WI38 (cell line): Measurements from ENCODE around the gene HDAC8.
"Not testable (repeated sequence)": the region's sequence is repeated elsewhere in the genome, so short reads cannot be mapped to it uniquely, and the experiment has no call there.

Experiments
- H3K4me3 ChIP-seq: 2 replicates; pipeline ENCODE4 v1.5.1; 2011; ENCODE audit warnings: low read depth, mild to moderate bottlenecking, control low read depth, low read length
- CTCF ChIP-seq: IDR thresholded peaks from 2 replicates; pipeline ENCODE4 v1.5.1; 2012; ENCODE audit warnings: low read depth, mild to moderate bottlenecking, control low read depth, low read length

HDAC8 gene

GRCh38 chrX:72346302-72346949 is 226.2 kb downstream of the HDAC8 start:
- no peak for TF ChIP-seq CTCF
- H3K4me3 ChIP-seq = no peak overlapping the region

DNA sequence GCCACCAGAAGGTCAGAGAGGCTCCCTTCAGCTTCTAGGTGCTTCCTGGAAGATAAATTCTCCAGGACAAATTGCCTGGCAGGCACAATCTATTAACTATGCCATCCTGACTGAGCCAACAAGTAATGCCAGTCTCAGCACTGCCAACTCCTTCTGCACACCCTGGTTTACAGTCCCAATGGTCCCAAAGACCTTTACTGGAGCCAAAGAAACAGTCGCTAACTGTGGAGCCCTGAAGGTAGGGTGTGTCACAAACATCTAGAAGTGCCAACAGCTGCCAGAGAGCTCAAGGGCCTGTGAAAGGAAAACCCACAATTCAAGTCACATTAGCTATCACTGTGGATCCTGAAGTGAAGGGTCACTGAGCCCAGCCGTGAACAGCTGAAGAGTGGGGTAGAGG is 232.0 kb downstream of the HDAC8 start:
- no peak overlapping the region for H3K4me3 ChIP-seq

GRCh38 chrX:72340041-72340440 is 232.6 kb downstream of the HDAC8 start:
- TF ChIP-seq CTCF = no peak
- no peak overlapping the region for H3K4me3 ChIP-seq

More for the DNA sequence above, 232.0 kb downstream of the HDAC8 start:
- TF ChIP-seq CTCF = no peak

DNA sequence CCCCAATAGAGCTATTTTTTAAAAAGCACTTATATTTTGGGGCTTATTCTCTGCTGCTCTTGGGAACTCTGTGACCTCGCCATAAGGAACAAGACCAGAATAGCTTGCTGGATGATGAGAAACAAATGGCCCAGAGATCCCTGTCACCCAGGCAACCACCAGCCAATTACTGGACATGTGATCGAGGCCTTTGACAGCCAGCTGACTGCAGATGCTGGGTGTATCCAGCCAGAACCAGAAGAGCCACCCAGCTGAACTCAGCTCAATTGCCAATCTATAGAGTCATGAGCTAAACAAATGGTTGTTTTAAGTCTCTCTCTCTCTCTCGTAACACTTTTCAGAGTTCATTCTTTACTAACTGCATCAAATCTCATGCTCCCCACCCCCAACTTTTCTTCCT is 242.5 kb downstream of the HDAC8 start:
- no peak for TF ChIP-seq CTCF
- H3K4me3 ChIP-seq = no peak overlapping the region

GRCh38 chrX:72326605-72327300 is 245.9 kb downstream of the HDAC8 start:
- TF ChIP-seq CTCF = no peak
- no peak overlapping the region for H3K4me3 ChIP-seq

DNA sequence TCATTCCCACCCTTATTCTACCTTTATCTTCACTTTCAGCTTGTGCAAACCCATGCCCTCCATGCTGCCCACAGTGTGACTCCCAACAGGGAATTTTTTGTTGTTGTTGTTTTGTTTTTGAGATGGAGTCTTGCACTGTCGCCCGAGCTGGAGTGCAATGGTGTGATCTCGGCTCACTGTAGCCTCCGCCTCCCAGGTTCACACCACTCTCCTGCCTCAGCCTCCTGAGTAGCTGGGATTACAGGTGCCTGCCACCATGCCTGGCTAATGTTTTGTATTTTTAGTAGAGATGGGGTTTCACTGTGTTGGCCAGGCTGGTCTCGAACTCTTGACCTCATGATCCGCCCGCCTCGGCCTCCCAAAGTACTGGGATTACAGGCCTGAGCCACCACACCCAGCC is 253.0 kb downstream of the HDAC8 start:
- H3K4me3 ChIP-seq = not testable (repeated sequence)

GRCh38 chrX:72317139-72317538 is 255.5 kb downstream of the HDAC8 start:
- H3K4me3 ChIP-seq = no peak overlapping the region
- no peak for TF ChIP-seq CTCF
